Measurements from ENCODE around the gene MTG1. TPM values are rescaled to one million over a fixed set of nuclear protein-coding genes. Genes with fewer than 3 reads are reported as not detected.
"Not testable (repeated sequence)": the region's sequence is repeated elsewhere in the genome, so short reads cannot be mapped to it uniquely, and the experiment has no call there.

Gene MTG1
- total RNA-seq, 1 donor: 31.5 TPM

GRCh38 chr10:133465950-133466474, 72.1 kb downstream of the MTG1 start:
- Histone ChIP-seq H3K9me3 (ENCODE audit: low read depth, low read length) (no peaks in the 10 kb centered on the region), H2AFZ (ENCODE audit: low read length) (no peak overlapping the region), H3K27ac (ENCODE audit: low read depth, low read length) (no peak overlapping the region), H3K4me1 (ENCODE audit: insufficient read depth, low read length) (no peaks in the 10 kb centered on the region), H3K36me3 (ENCODE audit: insufficient read depth, low read length) (no peaks in the 10 kb centered on the region), H3K79me2 (ENCODE audit: insufficient read depth, low read length) (no peaks in the 10 kb centered on the region), H4K20me1 (ENCODE audit: insufficient read depth, low read length) (no peaks in the 10 kb centered on the region), H3K4me2 (ENCODE audit: insufficient read depth, low read length) (no peak overlapping the region), H3K27me3 (ENCODE audit: insufficient read depth, low read length) (no peaks in the 10 kb centered on the region), H3K4me3 (ENCODE audit: insufficient read depth, low read length) (no peak overlapping the region)
- peak; percentile 76 for DNase-seq (ENCODE audit: insufficient read length, low spot score, missing footprints)
- TF ChIP-seq CTCF (IDR thresholded peaks at IDR 0.05; ENCODE audit: extremely low read depth, low read depth, low read length): no peak

GRCh38 chr10:133466683-133467275, 72.8 kb downstream of the MTG1 start:
- H3K4me1 ChIP-seq (ENCODE audit: insufficient read depth, low read length): no peaks in the 10 kb centered on the region
- TF ChIP-seq CTCF (IDR thresholded peaks at IDR 0.05; ENCODE audit: extremely low read depth, low read depth, low read length): no peak
- no peaks in the 10 kb centered on the region for H4K20me1 ChIP-seq (ENCODE audit: insufficient read depth, low read length)
- H2AFZ ChIP-seq (ENCODE audit: low read length): no peak overlapping the region
- H3K36me3 ChIP-seq (ENCODE audit: insufficient read depth, low read length): no peaks in the 10 kb centered on the region
- no peaks in the 10 kb centered on the region for H3K9me3 ChIP-seq (ENCODE audit: low read depth, low read length)
- H3K4me2 ChIP-seq (ENCODE audit: insufficient read depth, low read length): no peak overlapping the region
- peak; percentile 48 for DNase-seq (ENCODE audit: insufficient read length, low spot score, missing footprints)
- no peak overlapping the region for H3K27ac ChIP-seq (ENCODE audit: low read depth, low read length)
- H3K4me3 ChIP-seq (ENCODE audit: insufficient read depth, low read length): no peak overlapping the region
- H3K79me2 ChIP-seq (ENCODE audit: insufficient read depth, low read length): no peaks in the 10 kb centered on the region
- H3K27me3 ChIP-seq (ENCODE audit: insufficient read depth, low read length): no peaks in the 10 kb centered on the region

- no peak for TF ChIP-seq CTCF (IDR thresholded peaks at IDR 0.05; ENCODE audit: extremely low read depth, low read depth, low read length)
- H4K20me1 ChIP-seq (ENCODE audit: insufficient read depth, low read length): no peaks in the 10 kb centered on the region
- H3K36me3 ChIP-seq (ENCODE audit: insufficient read depth, low read length): no peaks in the 10 kb centered on the region
- DNase-seq (ENCODE audit: insufficient read length, low spot score, missing footprints): peak; percentile 79
- H3K27me3 ChIP-seq (ENCODE audit: insufficient read depth, low read length): no peaks in the 10 kb centered on the region
- H3K79me2 ChIP-seq (ENCODE audit: insufficient read depth, low read length): no peaks in the 10 kb centered on the region
- no peak overlapping the region for H3K4me2 ChIP-seq (ENCODE audit: insufficient read depth, low read length)
- no peak overlapping the region for H3K4me3 ChIP-seq (ENCODE audit: insufficient read depth, low read length)
- H3K27ac ChIP-seq (ENCODE audit: low read depth, low read length): no peak overlapping the region
- no peaks in the 10 kb centered on the region for H3K4me1 ChIP-seq (ENCODE audit: insufficient read depth, low read length)
- H3K9me3 ChIP-seq (ENCODE audit: low read depth, low read length): no peaks in the 10 kb centered on the region
- H2AFZ ChIP-seq (ENCODE audit: low read length): no peak overlapping the region
These were observed 73.4 kb downstream of the MTG1 start for GRCh38 chr10:133467286-133467911.

- not testable (repeated sequence) for H3K27me3 ChIP-seq (ENCODE audit: insufficient read depth, low read length); H4K20me1 ChIP-seq (ENCODE audit: insufficient read depth, low read length); DNase-seq (ENCODE audit: insufficient read length, low spot score, missing footprints); H3K4me1 ChIP-seq (ENCODE audit: insufficient read depth, low read length); H3K36me3 ChIP-seq (ENCODE audit: insufficient read depth, low read length); H3K27ac ChIP-seq (ENCODE audit: low read depth, low read length); H3K4me2 ChIP-seq (ENCODE audit: insufficient read depth, low read length); H2AFZ ChIP-seq (ENCODE audit: low read length); H3K9me3 ChIP-seq (ENCODE audit: low read depth, low read length); H3K4me3 ChIP-seq (ENCODE audit: insufficient read depth, low read length); H3K79me2 ChIP-seq (ENCODE audit: insufficient read depth, low read length)
These were observed 75.2 kb downstream of the MTG1 start for GRCh38 chr10:133469205-133469604.

Measured in osteoblast (primary cell).